Natural killer cell treated with Interleukin-12 subunit alpha and Interleukin-12 subunit beta and Interleukin-15 and Interleukin-18, amount 100 ng/mL, for 72 hours (primary cell): ENCODE data around the gene PIGM. TPM values are rescaled to one million over a fixed set of nuclear protein-coding genes. Genes with fewer than 3 reads are reported as not detected.

Source experiments
- ATAC-seq, 2 donors: fragments of 150-1000 bp; cut with Tn5 transposase in 1 of 2; sonication (Bioruptor Pico), chemical (Tn5 transposase) in 1 of 2; 2 replicates each; pipeline ENCODE4 v1.10.0; 2021
- DNase-seq: peaks from one replicate; pipeline ENCODE4 v3.0.0; 2022; ENCODE audit warnings: low spot score
- H3K27ac Mint-ChIP-seq, 2 donors: 1 replicate in 1 of 2; 2 replicates in 1 of 2; pipeline ENCODE4 v1.8.0; 2022; ENCODE audit warnings: mixed read lengths in 2 of 2, mild to moderate bottlenecking in 1 of 2, moderate library complexity in 1 of 2
- H3K27me3 Mint-ChIP-seq, 2 donors: 1 replicate in 1 of 2; 2 replicates in 1 of 2; pipeline ENCODE4 v1.8.0; 2022; ENCODE audit warnings: mixed read lengths in 2 of 2
- H3K36me3 Mint-ChIP-seq: one replicate; pipeline ENCODE4 v1.8.0; 2022; ENCODE audit warnings: mixed read lengths
- H3K4me1 Mint-ChIP-seq, 2 donors: 1 replicate in 1 of 2; 2 replicates in 1 of 2; pipeline ENCODE4 v1.8.0; 2022; ENCODE audit warnings: low read depth in 2 of 2, mixed read lengths in 2 of 2, mild to moderate bottlenecking in 1 of 2
- H3K4me3 Mint-ChIP-seq: one replicate; pipeline ENCODE4 v1.8.0; 2022; ENCODE audit warnings: mixed read lengths
- H3K9me3 Mint-ChIP-seq: 2 replicates; pipeline ENCODE4 v1.8.0; 2022; ENCODE audit warnings: mixed read lengths
- total RNA-seq, 2 donors: library from RNA; stranded (reverse); gene quantifications; one replicate each; pipeline ENCODE4 v1.2.3, GENCODE V29; 2022

PIGM gene
- total RNA-seq, 2 donors from 2014 or later = 4.9 to 5.6 TPM

DNA sequence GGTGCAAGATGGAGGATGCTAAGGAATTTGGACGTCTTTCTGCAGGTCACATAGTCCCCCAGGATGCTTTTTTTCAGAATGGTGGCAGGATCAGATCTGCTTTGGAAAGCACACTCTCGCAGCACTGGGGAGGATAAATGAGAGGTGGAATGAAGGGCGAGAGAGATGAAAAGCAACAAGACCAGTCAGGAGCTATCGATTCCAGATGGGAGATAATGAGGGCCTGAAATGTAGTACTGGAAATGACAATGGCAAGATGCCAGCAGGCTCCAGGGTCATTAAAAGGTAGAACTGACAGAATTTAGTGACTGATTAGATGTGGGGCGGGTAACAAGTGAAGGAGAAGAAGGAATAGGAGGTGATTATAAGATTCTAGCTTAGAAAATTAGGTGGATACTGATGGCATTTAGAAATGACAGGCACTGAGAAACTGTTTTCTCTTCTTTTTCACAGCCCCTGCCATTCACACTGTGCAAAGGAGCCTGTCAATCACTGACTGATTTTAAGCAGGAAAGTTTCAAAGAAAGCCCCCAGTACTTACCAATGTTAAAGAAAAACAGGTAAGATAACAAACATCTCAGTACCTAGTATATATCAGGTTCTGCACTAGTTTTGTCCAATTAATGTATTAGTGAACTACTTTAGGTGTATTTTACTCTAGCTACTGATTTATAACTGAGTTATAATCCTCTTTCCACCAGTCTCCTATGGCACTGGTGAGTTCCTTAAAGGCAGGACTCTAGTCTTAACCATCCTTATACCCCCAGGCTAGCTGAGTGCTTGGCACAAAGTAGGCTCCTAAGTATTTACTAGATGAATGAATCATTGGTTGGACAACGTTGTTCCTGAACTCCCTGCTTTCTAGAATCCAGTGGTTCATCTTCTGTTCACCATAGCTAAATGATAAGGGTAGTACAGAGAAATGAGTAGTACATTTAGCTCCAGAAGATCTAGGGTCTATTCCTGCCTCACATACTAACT lies 9.2 kb downstream of the PIGM start:
- H3K4me3 Mint-ChIP-seq = no peak overlapping the region
- H3K4me1 Mint-ChIP-seq = peaks cover 0 to 5% of the 10 kb centered on the region in 2 donors
- H3K9me3 Mint-ChIP-seq = no peaks in the 10 kb centered on the region
- peaks cover 7 to 14% of the 10 kb centered on the region in 2 donors for H3K27me3 Mint-ChIP-seq
- ATAC-seq (no peak), DNase-seq (no peak)
- no peaks in the 10 kb centered on the region for H3K36me3 Mint-ChIP-seq
- H3K27ac Mint-ChIP-seq = no peak overlapping the region

- Mint-ChIP-seq H3K4me1 (peaks cover 0 to 5% of the 10 kb centered on the region in 2 donors), H3K36me3 (no peaks in the 10 kb centered on the region), H3K9me3 (no peaks in the 10 kb centered on the region), H3K27me3 (peaks cover 11 to 20% of the 10 kb centered on the region in 2 donors), H3K4me3 (no peak overlapping the region), H3K27ac (no peak overlapping the region)
- ATAC-seq = no peak
- DNase-seq = no peak
Measured at GRCh38 chr1:160021376-160022074, 10.3 kb downstream of the PIGM start.

DNA sequence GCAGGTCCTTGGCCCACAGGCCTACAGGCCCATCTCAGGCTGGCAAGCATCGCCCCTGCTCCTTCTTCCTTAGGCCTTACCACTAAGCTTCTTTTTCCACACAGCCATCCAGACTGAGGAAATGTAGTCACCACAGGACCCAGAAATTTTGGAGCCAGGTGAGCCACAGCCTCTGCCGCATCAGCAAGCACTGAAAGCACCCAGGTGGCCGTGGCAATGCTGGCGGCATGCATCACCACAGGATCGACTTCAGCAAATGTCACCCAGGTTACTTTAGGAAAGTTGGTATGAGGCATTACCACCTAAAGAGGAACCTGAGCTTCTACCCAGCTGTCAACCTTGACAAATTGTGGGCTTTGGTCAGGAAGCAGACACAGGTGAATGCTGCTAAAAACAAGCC lies 11.6 kb downstream of the PIGM start:
- peaks cover 0 to 5% of the 10 kb centered on the region in 2 donors for H3K4me1 Mint-ChIP-seq
- DNase-seq = no peak
- no peaks in the 10 kb centered on the region for H3K36me3 Mint-ChIP-seq
- H3K4me3 Mint-ChIP-seq = no peak overlapping the region
- peaks cover 11 to 20% of the 10 kb centered on the region in 2 donors for H3K27me3 Mint-ChIP-seq
- ATAC-seq = no peak
- no peak overlapping the region for H3K27ac Mint-ChIP-seq
- no peaks in the 10 kb centered on the region for H3K9me3 Mint-ChIP-seq

DNA sequence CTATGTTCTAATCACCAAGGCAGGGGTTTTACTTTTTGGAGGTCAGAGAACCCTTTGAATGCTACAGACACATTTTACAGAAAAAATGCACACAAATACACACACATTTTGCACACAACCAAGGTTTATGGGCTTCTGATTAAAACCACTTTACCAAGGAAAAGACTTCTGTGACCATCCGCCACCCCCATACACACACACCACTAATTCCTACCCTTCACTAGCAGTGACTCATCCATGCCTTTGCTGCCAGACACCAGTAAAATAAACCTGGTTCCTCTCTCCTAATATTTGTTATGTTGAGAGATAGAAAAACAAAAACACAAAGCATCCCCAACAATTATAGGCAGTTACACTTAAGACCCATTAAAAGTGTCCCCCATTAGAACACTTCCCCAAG lies 12.9 kb downstream of the PIGM start:
- Mint-ChIP-seq H3K4me3 (no peak overlapping the region), H3K27me3 (peaks cover 11 to 22% of the 10 kb centered on the region in 2 donors), H3K27ac (no peak overlapping the region), H3K9me3 (no peaks in the 10 kb centered on the region), H3K4me1 (peaks cover 0 to 5% of the 10 kb centered on the region in 2 donors), H3K36me3 (no peaks in the 10 kb centered on the region)
- no peak for DNase-seq
- no peak for ATAC-seq

DNA sequence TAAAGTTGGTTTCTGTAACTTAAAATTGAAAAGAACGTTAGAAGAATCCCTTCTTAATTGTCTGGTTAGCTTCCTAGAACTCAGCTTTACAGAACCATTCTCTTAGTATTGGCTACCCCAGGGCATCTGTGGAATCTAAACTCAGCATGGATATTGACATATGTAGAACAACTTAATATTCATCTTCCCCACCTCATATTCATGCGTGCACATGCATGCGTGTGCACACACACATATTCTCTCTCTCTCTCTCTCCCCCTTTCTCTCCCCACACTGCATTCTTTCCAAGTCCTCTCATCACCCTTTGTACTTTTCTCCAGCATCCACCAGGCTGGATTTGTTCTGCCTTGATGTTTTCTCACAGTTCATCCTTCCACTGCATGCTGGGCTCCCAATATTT lies 13.4 kb downstream of the PIGM start:
- Mint-ChIP-seq H3K4me3 (no peak overlapping the region), H3K9me3 (no peaks in the 10 kb centered on the region), H3K4me1 (peaks cover 0 to 5% of the 10 kb centered on the region in 2 donors), H3K27me3 (peaks cover 16 to 27% of the 10 kb centered on the region in 2 donors), H3K36me3 (no peaks in the 10 kb centered on the region), H3K27ac (no peak overlapping the region)
- DNase-seq = no peak
- ATAC-seq = no peak

DNA sequence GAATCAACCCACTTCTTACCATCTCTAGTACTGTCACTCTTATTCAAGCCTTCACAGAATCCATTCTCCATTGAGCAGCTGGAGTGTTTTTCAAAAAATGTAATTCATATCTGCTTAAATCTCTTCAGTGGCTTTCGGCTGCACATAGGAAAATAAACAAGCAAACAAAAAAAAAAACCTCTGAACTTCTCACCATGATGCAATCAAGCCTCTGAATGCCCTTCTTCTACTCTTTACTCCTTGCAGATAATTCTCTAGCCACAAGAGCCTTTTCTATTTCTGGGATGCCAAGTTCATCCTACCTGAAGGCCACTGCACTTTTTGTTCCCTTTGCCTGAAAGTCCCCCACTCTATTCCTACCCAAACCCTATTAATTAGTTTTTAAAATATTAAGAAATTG lies 14.2 kb downstream of the PIGM start:
- Mint-ChIP-seq H3K36me3 (no peaks in the 10 kb centered on the region), H3K27me3 (peaks cover 17 to 30% of the 10 kb centered on the region in 2 donors), H3K9me3 (no peaks in the 10 kb centered on the region), H3K4me1 (peaks cover 0 to 5% of the 10 kb centered on the region in 2 donors), H3K27ac (no peak overlapping the region), H3K4me3 (no peak overlapping the region)
- DNase-seq (no peak), ATAC-seq (no peak)

GRCh38 chr1:160011781-160012180 lies 20.0 kb downstream of the PIGM start:
- Mint-ChIP-seq H3K4me3 (no peak overlapping the region), H3K27me3 (peaks cover 8 to 10% of the 10 kb centered on the region in 2 donors), H3K4me1 (no peaks in the 10 kb centered on the region), H3K9me3 (no peaks in the 10 kb centered on the region), H3K27ac (no peak overlapping the region), H3K36me3 (no peaks in the 10 kb centered on the region)
- ATAC-seq = no peak
- DNase-seq = no peak

DNA sequence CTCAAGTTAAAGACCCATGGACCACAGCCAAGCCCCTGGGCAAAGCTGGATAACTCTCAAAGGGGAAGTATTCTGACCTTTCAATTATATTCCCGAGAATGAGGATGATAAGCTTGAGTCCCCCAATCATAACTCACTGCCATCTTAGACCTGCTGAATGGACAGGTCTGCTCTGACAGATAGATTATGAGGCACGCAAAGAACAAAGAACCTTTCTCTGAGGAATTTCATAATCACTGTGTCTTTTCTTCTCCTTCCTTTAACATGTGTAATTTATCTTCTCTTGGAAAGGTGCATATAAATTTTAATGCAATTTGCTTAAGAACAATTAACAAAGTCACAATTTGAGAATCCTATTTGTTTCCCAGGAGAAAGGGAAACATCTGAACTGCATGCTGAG lies 22.0 kb downstream of the PIGM start:
- no peak for DNase-seq

GRCh38 chr1:160009081-160009480 lies 22.7 kb downstream of the PIGM start:
- no peaks in the 10 kb centered on the region for H3K9me3 Mint-ChIP-seq
- H3K4me3 Mint-ChIP-seq = no peak overlapping the region
- no peaks in the 10 kb centered on the region for H3K36me3 Mint-ChIP-seq
- DNase-seq (no peak), ATAC-seq (no peak)
- H3K27ac Mint-ChIP-seq = no peak overlapping the region
- peaks cover 10 to 11% of the 10 kb centered on the region in 2 donors for H3K27me3 Mint-ChIP-seq
- H3K4me1 Mint-ChIP-seq = no peaks in the 10 kb centered on the region

More for the DNA sequence above, 22.0 kb downstream of the PIGM start:
- H3K9me3 Mint-ChIP-seq = no peaks in the 10 kb centered on the region
- H3K27ac Mint-ChIP-seq = no peak overlapping the region
- no peaks in the 10 kb centered on the region for H3K4me1 Mint-ChIP-seq
- H3K36me3 Mint-ChIP-seq = no peaks in the 10 kb centered on the region
- no peak for ATAC-seq
- no peak overlapping the region for H3K4me3 Mint-ChIP-seq
- H3K27me3 Mint-ChIP-seq = peaks cover 8 to 10% of the 10 kb centered on the region in 2 donors

GRCh38 chr1:160007577-160008200 lies 24.1 kb downstream of the PIGM start:
- no peak for DNase-seq
- Mint-ChIP-seq H3K9me3 (no peaks in the 10 kb centered on the region), H3K36me3 (no peaks in the 10 kb centered on the region), H3K4me3 (no peak overlapping the region), H3K4me1 (no peaks in the 10 kb centered on the region), H3K27ac (no peak overlapping the region), H3K27me3 (peaks cover 0 to 5% of the 10 kb centered on the region in 2 donors)
- no peak for ATAC-seq

- no peaks in the 10 kb centered on the region for H3K4me1 Mint-ChIP-seq
- peak in 1 of 2 donors; percentile 75 for ATAC-seq
- H3K27me3 Mint-ChIP-seq = peaks cover 0 to 6% of the 10 kb centered on the region in 2 donors
- H3K4me3 Mint-ChIP-seq = no peak overlapping the region
- H3K36me3 Mint-ChIP-seq = no peaks in the 10 kb centered on the region
- peak; percentile 79 for DNase-seq
- no peaks in the 10 kb centered on the region for H3K9me3 Mint-ChIP-seq
- no peak overlapping the region for H3K27ac Mint-ChIP-seq
Measured at GRCh38 chr1:160006312-160006940, 25.4 kb downstream of the PIGM start.

DNA sequence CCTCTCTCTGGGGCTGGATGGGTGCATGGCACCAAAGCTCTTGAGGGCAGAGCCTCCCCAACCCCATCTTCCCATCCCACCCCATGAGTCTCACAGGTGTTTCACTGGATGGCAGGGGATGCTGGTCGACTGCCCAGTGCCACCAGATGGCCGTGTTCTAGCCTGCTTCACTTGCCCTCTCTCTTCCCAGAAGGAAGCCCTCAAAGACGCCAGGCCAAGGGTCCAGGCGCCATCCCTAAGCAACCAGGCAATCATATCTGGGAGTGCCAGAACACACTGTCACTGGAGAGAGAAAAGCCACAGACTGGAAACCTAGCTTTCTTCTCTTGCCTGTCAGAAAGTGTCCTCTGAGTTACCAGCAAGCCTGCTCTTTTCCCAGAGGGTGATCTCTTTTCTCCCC lies 26.7 kb downstream of the PIGM start:
- ATAC-seq (no peak), DNase-seq (no peak)
- Mint-ChIP-seq H3K4me1 (no peaks in the 10 kb centered on the region), H3K27me3 (peaks cover 0 to 6% of the 10 kb centered on the region in 2 donors), H3K4me3 (no peak overlapping the region), H3K9me3 (no peaks in the 10 kb centered on the region), H3K36me3 (no peaks in the 10 kb centered on the region), H3K27ac (no peak overlapping the region)

DNA sequence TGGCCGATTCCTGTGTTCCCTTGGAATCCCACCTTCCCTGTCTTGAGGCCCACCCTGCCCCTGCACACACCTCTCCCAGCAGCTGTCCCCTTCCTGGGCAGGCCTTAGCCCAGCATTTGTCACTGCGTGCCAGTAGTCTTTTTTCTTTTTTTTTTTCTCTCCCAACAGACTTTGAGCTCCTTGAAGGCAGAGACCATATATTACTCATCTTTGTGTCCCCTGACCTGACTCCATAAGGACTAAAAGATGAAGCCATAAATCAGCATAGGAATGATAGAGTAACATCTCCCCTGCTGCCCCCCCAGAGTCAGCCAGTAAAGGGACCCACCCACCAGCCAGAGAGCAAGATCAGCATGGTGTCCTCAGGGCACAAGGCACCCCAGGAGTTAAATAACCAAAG lies 27.4 kb downstream of the PIGM start:
- peak in 1 of 2 donors; percentile 25 for ATAC-seq

More for the DNA sequence above, 27.4 kb downstream of the PIGM start:
- H3K9me3 Mint-ChIP-seq = no peaks in the 10 kb centered on the region
- H3K27ac Mint-ChIP-seq = no peak overlapping the region
- no peaks in the 10 kb centered on the region for H3K36me3 Mint-ChIP-seq
- H3K4me3 Mint-ChIP-seq = no peak overlapping the region
- no peaks in the 10 kb centered on the region for H3K4me1 Mint-ChIP-seq
- no peak for DNase-seq
- H3K27me3 Mint-ChIP-seq = peaks cover 0 to 6% of the 10 kb centered on the region in 2 donors
